Parathyroid adenoma (tissue), 2 donors: ENCODE measurements around the gene NME7.

ENCODE experiments used
- H2AFZ ChIP-seq: fragments of 300-600 bp; sonication (generic); one replicate; pipeline ENCODE4 v1.7.0; 2017; ENCODE audit warnings: antibody characterized with exemption, mild to moderate bottlenecking
- H3K27ac ChIP-seq: fragments of 300-600 bp; sonication (generic); one replicate; pipeline ENCODE4 v1.7.0; 2017
- H3K27me3 ChIP-seq: fragments of 300-600 bp; sonication (generic); one replicate; pipeline ENCODE4 v1.7.0; 2017; ENCODE audit warnings: low read length; ENCODE audit not compliant: control insufficient read depth, insufficient read depth
- H3K36me3 ChIP-seq: fragments of 300-600 bp; sonication (generic); one replicate; pipeline ENCODE4 v1.7.0; 2017; ENCODE audit warnings: low read length; ENCODE audit not compliant: control insufficient read depth, insufficient read depth
- H3K4me1 ChIP-seq: fragments of 300-600 bp; sonication (generic); one replicate; pipeline ENCODE4 v1.7.0; 2017; ENCODE audit warnings: control low read depth
- H3K4me2 ChIP-seq: fragments of 300-600 bp; sonication (generic); one replicate; pipeline ENCODE4 v1.7.0; 2017; ENCODE audit warnings: low read length
- H3K4me3 ChIP-seq: fragments of 300-600 bp; sonication (generic); one replicate; pipeline ENCODE4 v1.7.0; 2017; ENCODE audit warnings: low read depth, low read length
- H3K79me2 ChIP-seq: fragments of 300-600 bp; sonication (generic); one replicate; pipeline ENCODE4 v1.7.0; 2017; ENCODE audit warnings: control low read depth
- H3K9ac ChIP-seq: fragments of 300-600 bp; sonication (generic); one replicate; pipeline ENCODE4 v1.7.0; 2017; ENCODE audit warnings: mild to moderate bottlenecking
- H3K9me3 ChIP-seq: fragments of 300-600 bp; sonication (generic); one replicate; pipeline ENCODE4 v1.7.0; 2017; ENCODE audit warnings: low read length; ENCODE audit not compliant: control insufficient read depth
- TF ChIP-seq, protein P1 (sequence below): fragments of 300-600 bp; sonication (generic); IDR thresholded peaks from one replicate; pipeline ENCODE4 v1.7.0; 2017; ENCODE audit warnings: antibody characterized with exemption, mild to moderate bottlenecking
- donor health status: primary hyperparathyroidism.

Gene NME7

GRCh38 chr1:169202791-169203665 lies 164.6 kb downstream of the NME7 start:
- Histone ChIP-seq H3K4me3 (no peak overlapping the region), H3K9ac (no peak overlapping the region), H3K4me1 (peaks cover 6% of the 10 kb centered on the region), H3K27ac (no peak overlapping the region), H3K27me3 (no peaks in the 10 kb centered on the region), H3K9me3 (no peaks in the 10 kb centered on the region), H3K79me2 (no peaks in the 10 kb centered on the region), H3K4me2 (no peak overlapping the region), H3K36me3 (no peaks in the 10 kb centered on the region), H2AFZ (no peak overlapping the region)
- TF ChIP-seq, protein P1, sequence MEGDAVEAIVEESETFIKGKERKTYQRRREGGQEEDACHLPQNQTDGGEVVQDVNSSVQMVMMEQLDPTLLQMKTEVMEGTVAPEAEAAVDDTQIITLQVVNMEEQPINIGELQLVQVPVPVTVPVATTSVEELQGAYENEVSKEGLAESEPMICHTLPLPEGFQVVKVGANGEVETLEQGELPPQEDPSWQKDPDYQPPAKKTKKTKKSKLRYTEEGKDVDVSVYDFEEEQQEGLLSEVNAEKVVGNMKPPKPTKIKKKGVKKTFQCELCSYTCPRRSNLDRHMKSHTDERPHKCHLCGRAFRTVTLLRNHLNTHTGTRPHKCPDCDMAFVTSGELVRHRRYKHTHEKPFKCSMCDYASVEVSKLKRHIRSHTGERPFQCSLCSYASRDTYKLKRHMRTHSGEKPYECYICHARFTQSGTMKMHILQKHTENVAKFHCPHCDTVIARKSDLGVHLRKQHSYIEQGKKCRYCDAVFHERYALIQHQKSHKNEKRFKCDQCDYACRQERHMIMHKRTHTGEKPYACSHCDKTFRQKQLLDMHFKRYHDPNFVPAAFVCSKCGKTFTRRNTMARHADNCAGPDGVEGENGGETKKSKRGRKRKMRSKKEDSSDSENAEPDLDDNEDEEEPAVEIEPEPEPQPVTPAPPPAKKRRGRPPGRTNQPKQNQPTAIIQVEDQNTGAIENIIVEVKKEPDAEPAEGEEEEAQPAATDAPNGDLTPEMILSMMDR: no peak

DNA sequence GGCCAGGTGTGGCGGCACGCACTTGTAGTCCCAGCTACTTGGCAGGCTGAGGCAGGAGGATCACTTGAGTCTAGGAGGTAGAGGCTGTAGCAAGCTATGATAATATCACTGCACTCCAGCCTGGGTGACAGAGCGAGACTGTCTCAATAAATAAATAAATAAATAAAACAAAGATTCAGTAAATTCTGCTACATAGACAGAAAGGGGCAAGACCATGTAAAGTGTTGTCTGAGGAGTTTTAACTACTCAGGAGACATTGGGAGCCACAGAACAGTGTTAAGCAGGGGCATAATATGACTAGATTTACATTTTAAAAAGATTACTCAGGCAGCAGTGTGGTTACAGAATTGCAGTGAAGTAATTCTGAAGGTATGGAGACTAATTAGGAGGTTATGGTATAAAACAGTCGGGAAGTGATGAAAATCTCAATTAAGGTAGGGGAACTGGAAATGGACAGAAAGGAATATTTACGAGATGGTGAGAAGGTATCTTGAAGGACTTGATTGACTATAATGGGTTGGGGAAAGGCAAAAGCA lies 166.4 kb downstream of the NME7 start:
- Histone ChIP-seq H3K9ac (no peak overlapping the region), H3K9me3 (no peaks in the 10 kb centered on the region), H2AFZ (no peak overlapping the region), H3K79me2 (no peaks in the 10 kb centered on the region), H3K4me3 (no peak overlapping the region), H3K4me2 (no peak overlapping the region), H3K27ac (no peak overlapping the region), H3K36me3 (no peaks in the 10 kb centered on the region), H3K27me3 (no peaks in the 10 kb centered on the region), H3K4me1 (no peaks in the 10 kb centered on the region)
- TF ChIP-seq, protein P1: no peak

- H3K27me3 ChIP-seq: no peaks in the 10 kb centered on the region
- H3K4me1 ChIP-seq: no peaks in the 10 kb centered on the region
- no peaks in the 10 kb centered on the region for H3K79me2 ChIP-seq
- H3K4me3 ChIP-seq: no peak overlapping the region
- no peak overlapping the region for H3K9ac ChIP-seq
- TF ChIP-seq, protein P1: no peak
- H3K27ac ChIP-seq: no peak overlapping the region
- H3K36me3 ChIP-seq: no peaks in the 10 kb centered on the region
- H3K9me3 ChIP-seq: no peaks in the 10 kb centered on the region
- no peak overlapping the region for H3K4me2 ChIP-seq
- H2AFZ ChIP-seq: no peak overlapping the region
These were observed 167.3 kb downstream of the NME7 start for GRCh38 chr1:169200319-169200718.

DNA sequence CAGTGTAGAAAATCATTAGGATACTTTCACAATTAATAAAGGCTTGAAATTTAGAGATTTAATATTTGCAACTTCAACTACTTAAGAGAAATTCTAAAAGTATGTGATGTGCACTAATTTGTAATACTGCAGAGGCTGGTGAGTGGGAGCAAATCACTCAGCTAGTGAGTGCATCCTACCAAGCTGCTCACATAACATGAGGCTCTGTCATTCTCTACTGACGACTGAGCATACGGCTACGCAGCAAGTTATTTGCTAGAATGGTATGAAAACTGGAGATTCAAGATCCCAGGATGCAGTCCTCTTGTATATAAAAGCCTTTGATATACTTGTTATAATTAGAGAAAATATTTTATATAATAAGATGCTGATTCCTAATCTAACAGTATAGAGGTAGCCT lies 171.0 kb downstream of the NME7 start:
- TF ChIP-seq, protein P1: no peak
- Histone ChIP-seq H3K4me1 (no peaks in the 10 kb centered on the region), H3K4me3 (no peak overlapping the region), H3K9ac (no peak overlapping the region), H3K79me2 (no peaks in the 10 kb centered on the region), H2AFZ (no peak overlapping the region), H3K4me2 (no peak overlapping the region), H3K27me3 (no peaks in the 10 kb centered on the region), H3K36me3 (no peaks in the 10 kb centered on the region), H3K9me3 (no peaks in the 10 kb centered on the region), H3K27ac (no peak overlapping the region)
